ENCODE measurements around the gene KRTAP4-6.
"Not testable (repeated sequence)": the region's sequence is repeated elsewhere in the genome, so short reads cannot be mapped to it uniquely, and the experiment has no call there.

KRTAP4-6 gene

GRCh38 chr17:41140360-41141131 lies at the start of gene KRTAP4-6:
Gene KRTAP4-6 (minus strand): TSS chr17:41140544. CDS start chr17:41140487, 57 bp downstream.
- no peak for TF ChIP-seq CTCF (IDR thresholded peaks at IDR 0.05; ENCODE audit: low read depth, low read length)

GRCh38 chr17:41189837-41190318 lies 49.5 kb upstream of the KRTAP4-6 start, which contains the start of gene KRTAP9-1:
Gene KRTAP9-1 (plus strand): TSS chr17:41189887. CDS start chr17:41189887, 0 bp downstream.
- not testable (repeated sequence) for H3K4me3 ChIP-seq (ENCODE audit: low read depth, low read length)

More at GRCh38 chr17:41140360-41141131, at the start of gene KRTAP4-6:
- H3K4me3 ChIP-seq (ENCODE audit: low read depth, low read length) = no peak within 1 kb of the TSS

GRCh38 chr17:41186872-41187271 lies 46.5 kb upstream of the KRTAP4-6 start:
- H3K4me3 ChIP-seq (ENCODE audit: low read depth, low read length) = no peak overlapping the region
- TF ChIP-seq CTCF (IDR thresholded peaks at IDR 0.05; ENCODE audit: low read depth, low read length) = no peak

- H3K4me3 ChIP-seq (ENCODE audit: low read depth, low read length) = no peak overlapping the region
- TF ChIP-seq CTCF (IDR thresholded peaks at IDR 0.05; ENCODE audit: low read depth, low read length) = no peak
Observed at GRCh38 chr17:41185001-41185400, 44.7 kb upstream of the KRTAP4-6 start.

- no peak within 1 kb of the TSS for H3K4me3 ChIP-seq (ENCODE audit: low read depth, low read length)
- TF ChIP-seq CTCF (IDR thresholded peaks at IDR 0.05; ENCODE audit: low read depth, low read length) = no peak
Observed at GRCh38 chr17:41184480-41184961, 44.2 kb upstream of the KRTAP4-6 start, which contains the start of gene KRTAP4-1. Gene KRTAP4-1 (minus strand): TSS chr17:41184911. CDS start chr17:41184854, 57 bp downstream.

- no peak for TF ChIP-seq CTCF (IDR thresholded peaks at IDR 0.05; ENCODE audit: low read depth, low read length)
- H3K4me3 ChIP-seq (ENCODE audit: low read depth, low read length) = no peak overlapping the region
Observed at GRCh38 chr17:41178843-41179616, 38.7 kb upstream of the KRTAP4-6 start.

- no peak overlapping the region for H3K4me3 ChIP-seq (ENCODE audit: low read depth, low read length)
- no peak for TF ChIP-seq CTCF (IDR thresholded peaks at IDR 0.05; ENCODE audit: low read depth, low read length)
Observed at GRCh38 chr17:41178341-41178740, 38.0 kb upstream of the KRTAP4-6 start.

All from WI38 (cell line).